GM12878 (cell line): ENCODE data around the gene TKT. TPM values are rescaled to one million over a fixed set of nuclear protein-coding genes. Genes with fewer than 3 reads are reported as not detected.

Source experiments
- ATAC-seq: fragments of 200-7000 bp; cut with Tn5 transposase; 3 replicates; pipeline ENCODE4 v1.9.1; 2020; ENCODE audit warnings: mild to moderate bottlenecking, moderate library complexity
- BruUV-seq: library from RNA; stranded (reverse); fragments of 400-500 nt; replicated peaks from 2 replicates; lab custom pipeline; 2021; lab: Mats Ljungman, UMichigan
- CTCF ChIA-PET: fragments of 300-600 bp; sonication (Branson Sonifier 250); formaldehyde crosslinking; extraction: SDS; loops from one replicate; lab custom pipeline; 2021; ENCODE audit warnings: inconsistent platforms; lab: Yijun Ruan, JAX
- POLR2A ChIA-PET: fragments of 350-600 bp; formaldehyde crosslinking; extraction: SDS; loops from one replicate; lab custom pipeline; 2021; ENCODE audit warnings: inconsistent platforms; lab: Charles Lee
- RAD21 ChIA-PET: fragments of 300-600 bp; sonication (Branson Sonifier 250); formaldehyde crosslinking; loops from one replicate; lab custom pipeline; 2023; ENCODE audit warnings: antibody characterized with exemption; ENCODE audit not compliant: unreplicated experiment; lab: Charles Lee
- SMC1A ChIA-PET: fragments of 300-600 bp; sonication (Branson Sonifier 250); formaldehyde crosslinking; loops from one replicate; lab custom pipeline; 2023; ENCODE audit not compliant: unreplicated experiment, uncharacterized antibody; lab: Charles Lee
- DNase-seq: peaks from one replicate; pipeline ENCODE4 v3.0.0-alpha.2; 2011; ENCODE audit warnings: low read depth, low spot score
- FAIRE-seq: peaks from 3 replicates; lab custom pipeline; 2011; peaks lifted over from hg19 to GRCh38; lab: Jason Lieb, UNC
- H2AFZ ChIP-seq: 2 replicates; pipeline ENCODE4 v1.6.0; 2011; ENCODE audit warnings: low read depth, low read length, control low read depth; ENCODE audit not compliant: control insufficient read depth
- H3K27ac ChIP-seq: 2 replicates; pipeline ENCODE4 v1.5.1; 2011; ENCODE audit warnings: control low read depth; ENCODE audit not compliant: control insufficient read depth, insufficient read depth
- H3K27me3 ChIP-seq, 2 experiments: replicated peaks in 1 of 2; 2 replicates each; pipeline versions ENCODE4 v1.6.0 to v1.6.1; 2011; ENCODE audit warnings: low read length in 1 of 2; ENCODE audit not compliant: control insufficient read depth in 2 of 2, insufficient read depth in 2 of 2
- H3K36me3 ChIP-seq, 2 experiments: 2 replicates each; pipeline ENCODE4 v1.5.1; 2011; ENCODE audit warnings: low read length in 1 of 2; ENCODE audit not compliant: control insufficient read depth in 2 of 2, insufficient read depth in 2 of 2
- H3K4me1 ChIP-seq: 2 replicates; pipeline ENCODE4 v1.6.1; 2011; ENCODE audit warnings: mild to moderate bottlenecking, low read length, moderate library complexity, mixed read lengths; ENCODE audit not compliant: control insufficient read depth, insufficient read depth
- H3K4me2 ChIP-seq: 2 replicates; pipeline ENCODE4 v1.6.0; 2011; ENCODE audit warnings: control low read depth; ENCODE audit not compliant: control insufficient read depth, insufficient read depth
- H3K4me3 ChIP-seq: fragments of 200-600 bp; sonication (generic); 2 replicates; pipeline ENCODE4 v1.5.1; 2016
- H3K79me2 ChIP-seq: 2 replicates; pipeline ENCODE4 v1.6.0; 2011; ENCODE audit warnings: low read length; ENCODE audit not compliant: control insufficient read depth, insufficient read depth
- H3K9ac ChIP-seq: 2 replicates; pipeline ENCODE4 v1.8.0; 2011; ENCODE audit warnings: low read length, control low read depth, mixed read lengths; ENCODE audit not compliant: control insufficient read depth, insufficient read depth
- H3K9me3 ChIP-seq: replicated peaks from 3 replicates; pipeline ENCODE4 v1.5.1; 2011; ENCODE audit warnings: mild to moderate bottlenecking, low read length; ENCODE audit not compliant: control insufficient read depth, insufficient read depth
- H4K20me1 ChIP-seq: 2 replicates; pipeline ENCODE4 v1.6.0; 2011; ENCODE audit not compliant: control insufficient read depth, insufficient read depth
- ASH2L ChIP-seq: fragments of 300-600, 200-600 bp; sonication (generic); IDR thresholded peaks from 2 replicates; pipeline ENCODE4 v1.6.1; 2017; ENCODE audit warnings: low read depth, mild to moderate bottlenecking, borderline replicate concordance
- CBX5 ChIP-seq: sonication (generic); IDR thresholded peaks from 2 replicates; pipeline ENCODE4 v1.6.1; 2016; ENCODE audit warnings: low read depth, moderate library complexity, mild to moderate bottlenecking, inconsistent platforms
- CEBPB ChIP-seq, 2 experiments: fragments of 150-350 bp in 1 of 2; IDR thresholded peaks; 2 replicates each; pipeline ENCODE4 v1.6.1; 2012 to 2014; ENCODE audit warnings: low read depth in 2 of 2, low read length in 2 of 2, borderline replicate concordance in 1 of 2, inconsistent platforms in 1 of 2
- GABPA ChIP-seq: IDR thresholded peaks from 2 replicates; pipeline ENCODE4 v1.6.1; 2014; ENCODE audit warnings: antibody characterized with exemption, low read depth, mild to moderate bottlenecking, inconsistent platforms
- HDAC2 ChIP-seq: fragments of 200-600 bp; sonication (generic); IDR thresholded peaks from 2 replicates; pipeline ENCODE4 v1.6.1; 2017
- JUND ChIP-seq: IDR thresholded peaks from 2 replicates; pipeline ENCODE4 v1.6.1; 2012; ENCODE audit warnings: low read depth, mild to moderate bottlenecking, low read length, improper control_type of control experiment, moderate library complexity
- KLF5 ChIP-seq: fragments of 450-650 bp; IDR thresholded peaks from 2 replicates; pipeline ENCODE4 v1.6.1; 2014; ENCODE audit warnings: mild to moderate bottlenecking; ENCODE audit not compliant: partially characterized antibody
- MEF2B ChIP-seq: fragments of 450-650 bp; IDR thresholded peaks from 2 replicates; pipeline ENCODE4 v1.6.1; 2018; ENCODE audit warnings: mild to moderate bottlenecking, moderate library complexity; ENCODE audit not compliant: partially characterized antibody, poor library complexity, severe bottlenecking
- MTA3 ChIP-seq: IDR thresholded peaks from 2 replicates; pipeline ENCODE4 v1.6.1; 2012; ENCODE audit warnings: low read length, inconsistent platforms, borderline replicate concordance
- MYC ChIP-seq: IDR thresholded peaks from 2 replicates; pipeline ENCODE4 v1.6.1; 2011; ENCODE audit warnings: mild to moderate bottlenecking, low read length, moderate library complexity, inconsistent platforms; ENCODE audit not compliant: insufficient read depth, insufficient replicate concordance, insufficient read length, severe bottlenecking
- RB1 ChIP-seq: fragments of 450-650 bp; formaldehyde crosslinking; IDR thresholded peaks from 2 replicates; pipeline ENCODE4 v1.6.1; 2017; ENCODE audit warnings: mild to moderate bottlenecking, borderline replicate concordance
- SMC3 ChIP-seq: IDR thresholded peaks from 2 replicates; pipeline ENCODE4 v1.6.1; 2011; ENCODE audit warnings: low read length, improper control_type of control experiment, borderline replicate concordance
- SP1 ChIP-seq: IDR thresholded peaks from one replicate; pipeline ENCODE4 v1.6.1; 2011; ENCODE audit warnings: low read depth, low read length
- WGBS: methylation state at CpG from one replicate; pipeline ENCODE4 v1.1.6; 2016; ENCODE audit warnings: low lambda C conversion rate; ENCODE audit not compliant: insufficient replicate concordance, insufficient coverage; ENCODE audit errors: missing lambda C conversion rate; 5-methylcytosine and 5-hydroxymethylcytosine counted together
- in situ Hi-C: fragments of 300-500 bp; cut with MboI; formaldehyde crosslinking; loops from 9 replicates; pipeline ENCODE4 v1.14.3; 2018; ENCODE audit warnings: mixed read lengths
- intact Hi-C: fragments of 100-400 bp; cut with micrococcal nuclease; formaldehyde crosslinking; loops from one replicate; pipeline ENCODE4 v1.14.2; 2022; ENCODE audit not compliant: unreplicated experiment
- polyA plus RNA-seq, 11 experiments: library from polyadenylated mRNA; depleted of rRNA in 4 of 11; unstranded in 6 of 11; stranded (reverse) in 5 of 11; fragments of >200 nt; fragmentation: Nextera tagmentation in 4 of 11; fragmentation: Illumina TruSeq in 1 of 11; extraction: Ambion mirVana in 4 of 11; extraction: Trizol in 1 of 11; gene quantifications; 1 replicate in 1 of 11; 2 replicates in 10 of 11; pipeline versions ENCODE4 v1.2.1 to v1.2.3, GENCODE V29; 2011 to 2016; ENCODE audit warnings: inconsistent platforms in 2 of 11, missing spikeins in 2 of 11, low read depth in 1 of 11
- total RNA-seq, 4 experiments: library from RNA; depleted of rRNA in 3 of 4; stranded (reverse); fragments of >200 nt in 3 of 4; fragmentation: Illumina TruSeq in 1 of 4; extraction: Trizol in 1 of 4; gene quantifications; 2 replicates each; pipeline versions ENCODE4 v1.2.1 to v1.2.3, GENCODE V29; 2013 to 2021

Gene TKT
- total and polyA plus RNA-seq, 10 of the 15 experiments (the other 5 are each of a cell fraction or from before 2014, with no cell fraction given) = 56.4 to 385 (median 143) TPM

DNA sequence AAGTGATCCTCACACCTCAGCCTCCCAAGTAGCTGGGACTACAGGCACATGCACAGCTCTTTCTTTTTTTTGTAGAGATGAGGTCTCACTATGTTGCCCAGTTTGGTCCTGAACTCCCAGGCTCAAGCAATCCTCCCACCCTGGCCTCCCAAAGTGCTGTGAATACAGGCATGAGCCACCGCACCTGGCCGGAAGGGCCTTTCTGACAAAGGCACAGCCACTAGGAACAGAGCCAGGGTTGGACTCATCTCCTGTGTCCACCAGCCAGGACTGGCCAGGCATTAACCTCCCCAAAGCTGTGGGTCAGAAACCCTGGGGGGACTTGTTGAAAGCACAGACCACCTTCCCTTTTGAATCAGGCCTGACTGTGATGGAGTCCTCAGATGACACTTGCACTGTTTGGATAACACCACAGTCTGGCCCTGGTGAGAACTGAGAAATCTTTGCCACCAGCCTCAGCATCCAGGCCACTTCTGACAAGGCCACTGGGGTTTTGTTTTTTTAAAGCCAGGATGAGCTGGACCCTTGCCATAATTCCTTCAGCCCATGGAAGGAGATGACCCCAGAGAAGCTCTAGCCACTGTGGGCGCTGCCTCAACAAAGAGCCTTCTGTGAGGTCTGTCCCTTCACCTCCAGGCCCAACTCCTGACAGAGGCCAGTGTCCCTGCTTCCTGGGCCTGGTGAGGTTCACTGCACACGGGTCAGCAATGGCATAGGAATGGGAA is 4.8 kb downstream of the TKT start:
- no peak for FAIRE-seq
- 75% methylated on average over 4 of the region's 4 CpGs for WGBS
- Histone ChIP-seq H3K27me3 (no peaks in the 10 kb centered on the region), H2AFZ (no peak overlapping the region), H3K9ac (no peak overlapping the region), H3K27ac (no peak overlapping the region; the same call in 1 of the 2 replicates), H3K4me3 (0 out of 2 replicates have a peak overlapping the region, but pooled peaks have one; percentile 92), H3K4me1 (peaks cover 29% of the 10 kb centered on the region), H3K79me2 (peaks cover 88% of the 10 kb centered on the region), H3K9me3 (no peaks in the 10 kb centered on the region), H3K4me2 (peak overlapping the region; percentile 10; the same call in 1 of the 2 replicates), H3K36me3 (no peaks in the 10 kb centered on the region), H4K20me1 (peaks cover 11% of the 10 kb centered on the region)
- ATAC-seq = no peak
- intact Hi-C loops = no loop called here
- POLR2A ChIA-PET = no interaction called here
- CTCF ChIA-PET = interaction anchor here (0.5 to 1.1 kb wide), 3 partner anchors 117 to 567 kb away, joined by 3 read pairs; no protein-coding TSS in a partner anchor
- BruUV-seq = no TSS peak
- RAD21 ChIA-PET = no interaction called here
- in situ Hi-C loops = no loop called here
- TF ChIP-seq CEBPB (IDR thresholded peaks at IDR 0.05; ENCODE audit: borderline replicate concordance in 1 of 2, low read depth in 2 of 2, low read length in 2 of 2) = no peak
- TF ChIP-seq HDAC2 = no peak
- TF ChIP-seq GABPA = no peak
- no peak for TF ChIP-seq SP1
- TF ChIP-seq MEF2B = no peak
- no peak for TF ChIP-seq RB1
- SMC1A ChIA-PET = interaction anchor here (0.7 to 1.5 kb wide), 2 partner anchors 30 to 36 kb away, joined by 3 to 6 read pairs; no protein-coding TSS in a partner anchor
- DNase-seq = no peak

DNA sequence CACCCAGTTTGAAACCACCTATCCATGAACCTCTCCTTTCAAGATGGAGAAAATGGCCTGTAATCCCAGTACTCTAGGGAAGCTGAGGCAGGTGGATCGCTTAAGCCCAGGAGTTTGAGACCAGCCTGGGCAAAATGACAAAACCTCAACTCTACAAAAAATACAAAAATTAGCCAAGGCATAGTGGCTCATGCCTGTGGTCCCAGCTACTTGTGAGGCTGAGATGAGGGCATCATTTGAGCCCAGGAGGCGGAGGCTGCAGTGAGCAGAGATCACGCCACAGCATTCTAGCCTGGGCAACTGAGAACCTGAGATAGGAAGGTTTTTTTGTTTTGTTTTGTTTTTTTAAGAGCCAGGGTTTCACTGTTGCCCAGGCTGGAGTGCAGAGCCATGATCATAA is 5.4 kb downstream of the TKT start:
- in situ Hi-C loops (no loop called here), intact Hi-C loops (no loop called here)
- no peaks in the 10 kb centered on the region for H3K27me3 ChIP-seq
- peaks cover 11% of the 10 kb centered on the region for H4K20me1 ChIP-seq
- no peak overlapping the region for H2AFZ ChIP-seq
- SMC1A ChIA-PET = interaction anchor here (1.5 kb wide), 1 partner anchor 36 kb away, joined by 6 read pairs; no protein-coding TSS in a partner anchor
- no peak overlapping the region for H3K27ac ChIP-seq
- peak overlapping the region; percentile 57; the same call in 1 of the 2 replicates for H3K4me2 ChIP-seq
- RAD21 ChIA-PET = no interaction called here
- H3K9ac ChIP-seq = no peak overlapping the region
- FAIRE-seq = no peak
- H3K36me3 ChIP-seq = no peaks in the 10 kb centered on the region
- POLR2A ChIA-PET = no interaction called here
- CTCF ChIA-PET = interaction anchor here (0.5 kb wide), 1 partner anchor 566 kb away, joined by 3 read pairs; no protein-coding TSS in a partner anchor
- DNase-seq = no peak
- H3K79me2 ChIP-seq = peaks cover 90% of the 10 kb centered on the region
- no peaks in the 10 kb centered on the region for H3K9me3 ChIP-seq
- BruUV-seq = no TSS peak
- WGBS = 93% methylated on average over 3 of the region's 3 CpGs
- no peak for ATAC-seq
- H3K4me1 ChIP-seq = peaks cover 29% of the 10 kb centered on the region
- TF ChIP-seq JUND (no peak), KLF5 (no peak), MTA3 (no peak), ASH2L (no peak), SMC3 (no peak), MYC (no peak), CBX5 (no peak)
- H3K4me3 ChIP-seq = no peak overlapping the region
